IMR-90 (cell line): ENCODE data around the gene COL5A1. TPM values are rescaled to one million over a fixed set of nuclear protein-coding genes. Genes with fewer than 3 reads are reported as not detected.

ENCODE experiments used
- ATAC-seq: fragments of 200-7000 bp; cut with Tn5 transposase; 2 replicates; pipeline ENCODE4 v1.9.1; 2020; ENCODE audit warnings: low read depth, mild to moderate bottlenecking, moderate library complexity
- BruUV-seq: library from RNA; stranded (reverse); fragments of 400-500 nt; replicated peaks from 2 replicates; lab custom pipeline; 2021; lab: Mats Ljungman, UMichigan
- CTCF ChIA-PET: fragments of 300-600 bp; formaldehyde crosslinking; extraction: SDS; loops from one replicate; lab custom pipeline; 2021; ENCODE audit warnings: antibody characterized with exemption; lab: Yijun Ruan, JAX
- POLR2A ChIA-PET: fragments of 300-600 bp; sonication (Branson Sonifier 250); formaldehyde crosslinking; loops from one replicate; lab custom pipeline; 2022; ENCODE audit warnings: antibody characterized with exemption; ENCODE audit not compliant: unreplicated experiment; lab: Charles Lee
- DNase-seq: peaks from one replicate; pipeline ENCODE4 v3.0.0; 2013
- H2AFZ ChIP-seq: replicated peaks from 2 replicates; pipeline ENCODE3; 2013; ENCODE audit warnings: low read length, mild to moderate bottlenecking; ENCODE audit not compliant: poor library complexity
- H2AK5ac ChIP-seq: 2 replicates; pipeline ENCODE4 v1.6.1; 2013; ENCODE audit warnings: low read depth, low read length, inconsistent platforms
- H2AK9ac ChIP-seq: replicated peaks from 2 replicates; pipeline ENCODE3; 2013; ENCODE audit warnings: mild to moderate bottlenecking, low read depth, low read length, moderate library complexity; ENCODE audit not compliant: poor library complexity
- H2BK120ac ChIP-seq: 2 replicates; pipeline ENCODE4 v1.6.1; 2013; ENCODE audit warnings: low read depth, low read length, inconsistent platforms
- H2BK15ac ChIP-seq: 3 replicates; pipeline ENCODE4 v1.6.1; 2013; ENCODE audit warnings: low read depth, low read length, inconsistent platforms
- H2BK20ac ChIP-seq: 2 replicates; pipeline ENCODE4 v1.6.1; 2013; ENCODE audit warnings: low read depth, mild to moderate bottlenecking, inconsistent platforms, low read length, moderate library complexity
- H2BK5ac ChIP-seq: 2 replicates; pipeline ENCODE4 v1.6.1; 2013; ENCODE audit warnings: mild to moderate bottlenecking, low read depth, low read length, inconsistent platforms; ENCODE audit not compliant: poor library complexity, severe bottlenecking
- H3K14ac ChIP-seq: replicated peaks from 2 replicates; pipeline ENCODE4 v1.6.1; 2013; ENCODE audit warnings: low read depth, low read length, inconsistent platforms
- H3K18ac ChIP-seq: 2 replicates; pipeline ENCODE4 v1.6.1; 2013; ENCODE audit warnings: low read depth, low read length, control low read depth
- H3K23ac ChIP-seq: 2 replicates; pipeline ENCODE4 v1.6.1; 2013; ENCODE audit warnings: low read depth, low read length, inconsistent platforms
- H3K27ac ChIP-seq: 2 replicates; pipeline ENCODE4 v1.5.1; 2013; ENCODE audit warnings: mild to moderate bottlenecking, control low read depth, low read length; ENCODE audit not compliant: insufficient read depth
- H3K27me3 ChIP-seq: 2 replicates; pipeline ENCODE4 v1.6.1; 2013; ENCODE audit warnings: low read length; ENCODE audit not compliant: control insufficient read depth, insufficient read depth
- H3K36me3 ChIP-seq: 2 replicates; pipeline ENCODE4 v1.6.1; 2013; ENCODE audit warnings: low read length, mixed read lengths; ENCODE audit not compliant: control insufficient read depth, insufficient read depth
- H3K4ac ChIP-seq: 2 replicates; pipeline ENCODE4 v1.6.1; 2013; ENCODE audit warnings: low read depth, low read length, inconsistent platforms
- H3K4me1 ChIP-seq: 2 replicates; pipeline ENCODE4 v1.6.1; 2013; ENCODE audit warnings: low read length, mixed read lengths; ENCODE audit not compliant: control insufficient read depth, insufficient read depth
- H3K4me2 ChIP-seq: 2 replicates; pipeline ENCODE4 v1.6.1; 2013; ENCODE audit warnings: low read depth, mild to moderate bottlenecking, control low read depth, low read length, moderate library complexity
- H3K4me3 ChIP-seq: 2 replicates; pipeline ENCODE4 v1.5.1; 2013; ENCODE audit warnings: low read depth, mild to moderate bottlenecking, control low read depth, low read length, moderate library complexity; ENCODE audit not compliant: insufficient read depth
- H3K56ac ChIP-seq: 2 replicates; pipeline ENCODE4 v1.6.1; 2013; ENCODE audit warnings: low read length, inconsistent platforms; ENCODE audit not compliant: insufficient read depth; ENCODE audit errors: extremely low read depth
- H3K79me1 ChIP-seq, 2 experiments: 2 replicates each; pipeline ENCODE4 v1.6.1; 2013; ENCODE audit warnings: low read length in 2 of 2, inconsistent platforms in 1 of 2, low read depth in 1 of 2
- H3K9ac ChIP-seq: 2 replicates; pipeline ENCODE4 v1.6.1; 2013; ENCODE audit warnings: low read depth, low read length, control low read depth
- H3K9me1 ChIP-seq: 2 replicates; pipeline ENCODE4 v1.6.1; 2013; ENCODE audit warnings: low read length, inconsistent platforms; ENCODE audit not compliant: insufficient read depth
- H3K9me3 ChIP-seq: 2 replicates; pipeline ENCODE4 v1.6.1; 2013; ENCODE audit warnings: low read length; ENCODE audit not compliant: control insufficient read depth, insufficient read depth
- H4K20me1 ChIP-seq: 2 replicates; pipeline ENCODE4 v1.6.1; 2013; ENCODE audit warnings: low read length, inconsistent platforms; ENCODE audit not compliant: insufficient read depth
- H4K5ac ChIP-seq: 2 replicates; pipeline ENCODE4 v1.6.1; 2013; ENCODE audit warnings: mild to moderate bottlenecking, low read depth, low read length, control low read depth
- H4K8ac ChIP-seq, 2 experiments: 2 replicates each; pipeline ENCODE4 v1.6.1; 2013; ENCODE audit warnings: low read depth in 2 of 2, low read length in 2 of 2, control low read depth in 1 of 2, inconsistent platforms in 1 of 2
- H4K91ac ChIP-seq: 2 replicates; pipeline ENCODE4 v1.6.1; 2013; ENCODE audit warnings: low read depth, low read length, inconsistent platforms; ENCODE audit not compliant: insufficient read depth
- SMC3 ChIP-seq: fragments of 150-350 bp; IDR thresholded peaks from 2 replicates; pipeline ENCODE4 v1.6.1; 2016; ENCODE audit warnings: low read depth, mild to moderate bottlenecking, antibody characterized with exemption, low read length, moderate library complexity
- USF2 ChIP-seq: fragments of 150-350 bp; IDR thresholded peaks from 2 replicates; pipeline ENCODE4 v1.6.1; 2017; ENCODE audit warnings: mild to moderate bottlenecking, antibody characterized with exemption, low read length, low read depth
- WGBS, 2 experiments: methylation state at CpG; one replicate each; pipeline versions ENCODE4 v1.1.5 to v1.1.7; 2013; ENCODE audit warnings: missing lambda C conversion rate in 2 of 2; ENCODE audit not compliant: insufficient read length in 1 of 2; ENCODE audit errors: extremely low coverage in 2 of 2; 5-methylcytosine and 5-hydroxymethylcytosine counted together
- dilution Hi-C: fragments of 300-500 bp; cut with HindIII; formaldehyde crosslinking; loops from one replicate; pipeline ENCODE4 v1.14.3; 2018; ENCODE audit warnings: low sequenced_read_pairs; ENCODE audit not compliant: unreplicated experiment
- in situ Hi-C: fragments of 300-500 bp; cut with MboI; formaldehyde crosslinking; loops from 3 replicates; pipeline ENCODE4 v1.14.3; 2019; ENCODE audit warnings: low sequenced_read_pairs, inconsistent platforms, mixed read lengths
- intact Hi-C: fragments of 100-400 bp; cut with micrococcal nuclease; formaldehyde crosslinking; loops from 2 replicates; pipeline ENCODE4 v1.10.0; 2022
- polyA plus RNA-seq, 3 experiments: library from polyadenylated mRNA; depleted of rRNA; stranded (reverse); fragments of >200 nt; gene quantifications; 2 replicates each; pipeline ENCODE4 v1.2.3, GENCODE V29; 2012; ENCODE audit warnings: low replicate concordance in 1 of 3
- total RNA-seq: library from RNA; depleted of rRNA; stranded (reverse); fragments of >200 nt; gene quantifications from 2 replicates; pipeline ENCODE4 v1.2.3, GENCODE V29; 2012

Gene COL5A1
- total and polyA plus RNA-seq, 2 of the 4 experiments (the other 2 are of a cell fraction), result 19.2 to 173 TPM

GRCh38 chr9:134678666-134679443 lies 37.3 kb downstream of the COL5A1 start:
- ChIA-PET POLR2A (no interaction called here), CTCF (no interaction called here)
- Histone ChIP-seq H3K9me1 (peaks cover 48% of the 10 kb centered on the region), H3K4me1 (peaks cover 36% of the 10 kb centered on the region), H3K56ac (no peak overlapping the region), H2AK5ac (0 out of 2 replicates have a peak overlapping the region, but pooled peaks have one; percentile 2), H2AFZ (no peak overlapping the region), H3K27ac (no peak overlapping the region), H3K23ac (0 out of 2 replicates have a peak overlapping the region, but pooled peaks have one; percentile 4), H2BK15ac (no peak overlapping the region), H2BK120ac (no peak overlapping the region), H2AK9ac (no peak overlapping the region), H3K27me3 (no peaks in the 10 kb centered on the region), H4K8ac (no peak overlapping the region), H4K91ac (no peak overlapping the region), H3K9ac (no peak overlapping the region), H3K4ac (no peak overlapping the region), H3K18ac (no peak overlapping the region), H3K4me2 (0 out of 2 replicates have a peak overlapping the region, but pooled peaks have one; percentile 7), H2BK5ac (no peak overlapping the region), H3K36me3 (peaks cover 12% of the 10 kb centered on the region), H3K9me3 (peaks cover 4% of the 10 kb centered on the region; the same call in 1 of the 2 replicates), H4K20me1 (peaks cover 97% of the 10 kb centered on the region), H2BK20ac (no peak overlapping the region), H4K5ac (no peak overlapping the region), H3K79me1 (peaks cover 18 to 94% of the 10 kb centered on the region in 2 experiments; a peak in 3 of 4 replicates), H3K4me3 (no peak overlapping the region), H3K14ac (no peak overlapping the region)
- no CpG with 5 or more reads among the region's 17 CpGs for WGBS, 2 experiments
- ATAC-seq, result peak; percentile 18
- no peak for DNase-seq
- peak; percentile 37; the same call in 1 of the 2 replicates for TF ChIP-seq USF2
- no peak for TF ChIP-seq SMC3
- no TSS peak for BruUV-seq
- in situ Hi-C loops (no loop called here), intact Hi-C loops (no loop called here), dilution Hi-C loops (no loop called here)
